ENCODE results near the gene ANKRD52.
"Not testable (repeated sequence)": the region's sequence is repeated elsewhere in the genome, so short reads cannot be mapped to it uniquely, and the experiment has no call there.

The ANKRD52 gene

DNA sequence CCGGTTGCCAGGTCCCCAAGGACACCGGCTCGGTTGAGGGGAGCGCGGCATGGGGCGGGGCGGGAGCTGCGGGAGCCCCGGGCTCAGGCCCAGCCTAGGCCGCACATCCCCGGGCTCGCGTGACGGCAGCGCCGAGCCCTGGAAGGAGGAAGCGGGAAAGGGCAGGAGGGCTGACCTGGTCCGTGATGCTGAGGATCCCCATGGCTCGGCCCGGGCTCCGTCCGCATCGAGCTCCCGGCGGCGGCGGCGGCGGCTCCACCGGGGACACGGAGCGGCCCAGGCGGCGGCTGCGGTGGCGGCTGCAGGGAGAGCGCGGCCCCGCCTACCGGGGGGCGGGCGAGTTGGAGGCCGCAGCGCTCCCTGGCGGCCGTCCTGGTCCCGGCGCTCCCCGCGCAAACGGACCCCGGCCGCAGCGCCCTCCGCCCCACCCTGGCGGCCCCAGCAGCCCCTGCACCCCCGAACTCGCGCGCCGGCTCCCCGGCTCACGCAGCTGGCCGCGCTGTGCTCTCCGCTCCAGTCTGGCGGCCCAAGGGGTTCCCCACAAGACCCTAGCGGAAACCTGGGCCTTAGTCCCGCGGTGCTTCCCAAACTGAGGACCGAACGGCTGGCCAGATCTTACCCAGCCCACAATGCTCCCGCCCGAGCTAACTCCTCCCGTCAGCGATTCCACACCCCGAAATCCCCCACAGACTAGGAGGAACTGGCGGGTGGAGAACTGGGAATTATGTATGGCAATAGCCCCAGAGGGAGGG is at the start of gene ANKRD52:
TSS of gene ANKRD52 (minus strand) at position 317 of the 752 bp plus-strand sequence. CDS start at position 202, 115 bp downstream.
- DNase-seq (ENCODE audit: low spot score) = peak; percentile 92

GRCh38 chr12:56307221-56307965 is 49.2 kb upstream of the ANKRD52 start:
- no peak for DNase-seq (ENCODE audit: low spot score)

- no peak for DNase-seq (ENCODE audit: low spot score)
Measured at GRCh38 chr12:56304872-56305590, 46.8 kb upstream of the ANKRD52 start.

- no peak for DNase-seq (ENCODE audit: low spot score)
Measured at GRCh38 chr12:56304276-56304675, 46.1 kb upstream of the ANKRD52 start.

DNA sequence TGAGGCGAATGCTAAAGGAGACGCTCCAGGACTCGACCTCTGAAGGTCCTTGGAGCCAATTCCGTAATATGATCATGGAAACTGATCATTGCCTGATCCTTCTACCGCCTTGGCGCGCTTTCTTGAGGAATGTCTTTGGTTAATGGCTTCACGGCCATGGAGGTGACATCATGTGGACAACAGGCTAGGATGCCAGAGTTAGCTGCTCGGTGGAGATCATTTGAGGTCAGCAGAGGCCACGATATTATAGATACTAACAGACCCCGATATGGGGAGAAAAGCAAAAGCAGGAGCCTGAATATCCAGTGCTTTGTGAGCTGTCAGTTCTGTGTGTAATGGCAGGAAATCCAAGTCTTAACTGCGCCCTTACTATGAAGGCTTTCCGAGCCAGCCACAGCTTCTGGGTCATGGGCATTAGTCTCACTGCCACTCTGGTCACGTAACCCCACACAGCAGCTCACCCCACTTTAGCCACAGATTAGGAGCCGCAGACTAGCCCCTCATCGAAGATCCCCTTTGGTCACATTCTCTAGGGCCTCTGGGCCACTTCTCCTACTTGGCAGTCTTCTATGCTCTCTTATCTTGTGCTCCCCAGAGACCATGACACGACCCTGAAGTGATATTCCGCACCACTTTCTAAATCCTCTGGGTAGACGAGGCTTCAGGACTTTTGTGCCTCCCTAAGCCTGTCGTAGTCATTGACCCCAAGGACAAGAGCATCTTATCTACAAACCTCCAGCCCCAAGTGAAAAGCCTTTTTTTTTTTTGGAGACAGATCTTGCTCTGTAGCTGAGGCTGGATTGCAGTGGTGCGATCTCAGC is 42.7 kb upstream of the ANKRD52 start:
- no peak for DNase-seq (ENCODE audit: low spot score)

DNA sequence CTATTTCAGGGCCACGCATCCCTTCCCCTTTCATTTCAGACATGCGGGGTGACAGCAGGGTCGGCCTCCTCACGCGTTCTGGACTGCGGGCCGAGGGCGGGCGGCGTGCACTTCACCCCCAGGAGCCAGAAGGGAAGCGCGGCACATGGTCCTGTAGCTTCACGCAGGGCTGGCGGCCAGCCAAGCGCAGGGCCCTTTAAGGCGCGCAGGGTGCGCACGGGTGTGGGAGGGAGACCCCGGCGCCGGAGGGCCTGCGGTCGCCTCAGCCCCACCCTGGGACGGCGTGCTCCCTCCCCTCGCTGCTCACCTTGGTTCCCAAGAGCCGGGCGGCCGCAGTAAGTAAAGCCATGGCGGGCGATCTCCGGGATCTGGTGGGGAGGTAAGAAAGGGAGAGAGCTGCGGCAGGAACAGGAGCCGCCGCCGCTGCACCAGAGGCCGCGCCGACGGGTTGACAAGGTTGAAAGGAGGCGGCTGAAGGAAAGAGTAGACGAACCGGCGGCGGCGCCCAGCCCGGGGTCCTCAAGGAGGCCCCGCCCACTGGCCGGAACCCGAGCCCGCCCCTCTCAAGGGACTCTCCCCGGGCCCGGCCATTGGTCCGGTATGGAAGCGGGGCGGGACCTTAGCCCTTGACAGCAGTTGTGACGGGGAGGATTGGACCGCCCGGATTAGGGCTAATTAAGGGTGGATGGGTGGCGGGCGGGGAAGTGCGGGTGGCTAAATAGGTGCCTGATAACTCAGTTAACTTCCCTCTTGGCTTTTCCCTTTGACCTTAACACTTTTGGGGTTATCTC is 41.9 kb upstream of the ANKRD52 start, which contains the start of gene CS:
TSS of gene CS (minus strand) at position 478 of the 791 bp plus-strand sequence. CDS start at position 349, 129 bp downstream.
- DNase-seq (ENCODE audit: low spot score) = peak; percentile 95

DNA sequence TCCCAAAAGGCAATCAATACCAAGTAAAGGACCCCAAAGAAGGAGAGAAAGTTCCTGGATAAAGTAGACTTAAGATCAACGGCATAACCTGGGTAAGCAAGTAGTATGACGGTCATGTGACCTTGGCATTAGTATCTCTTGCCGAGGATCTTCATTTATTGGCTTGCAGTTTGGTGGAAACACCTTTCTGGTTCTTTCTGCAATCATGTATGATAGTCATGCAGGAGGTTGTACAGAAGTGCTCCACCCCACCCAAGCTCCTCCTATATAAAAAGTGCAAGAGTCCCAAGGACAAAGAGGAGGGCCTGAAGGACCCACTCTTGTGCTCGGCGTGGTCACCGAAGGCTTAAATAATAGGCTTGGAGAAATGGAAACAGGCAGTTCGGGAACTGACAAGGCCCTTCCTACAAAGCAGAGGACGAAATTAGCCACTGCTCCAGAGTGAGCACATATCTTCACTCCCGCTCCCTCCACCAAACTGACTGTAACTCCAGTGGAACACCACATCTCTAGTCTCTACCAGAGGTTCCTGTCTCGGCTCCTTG is 41.2 kb upstream of the ANKRD52 start:
- no peak for DNase-seq (ENCODE audit: low spot score)

DNA sequence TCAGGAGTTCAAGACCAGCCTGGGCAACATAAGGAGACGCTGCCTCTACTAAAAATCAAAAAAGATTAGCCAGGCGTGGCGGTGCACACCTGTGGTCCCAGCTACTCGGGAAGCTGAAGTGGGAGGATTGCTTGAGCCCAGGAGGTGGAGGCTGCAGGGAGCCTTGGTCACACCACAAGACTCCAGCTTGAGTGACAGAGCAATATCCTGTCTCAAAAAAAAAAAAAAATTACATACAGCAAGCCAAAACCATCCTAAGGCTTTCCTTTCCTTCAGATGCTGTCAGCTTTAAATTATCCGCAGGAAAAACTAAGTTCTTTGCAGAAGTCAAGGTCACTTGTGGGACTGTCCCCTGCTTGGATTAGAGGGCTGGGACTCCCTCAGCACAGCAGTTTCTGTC is 40.6 kb upstream of the ANKRD52 start:
- DNase-seq (ENCODE audit: low spot score) = no peak

DNA sequence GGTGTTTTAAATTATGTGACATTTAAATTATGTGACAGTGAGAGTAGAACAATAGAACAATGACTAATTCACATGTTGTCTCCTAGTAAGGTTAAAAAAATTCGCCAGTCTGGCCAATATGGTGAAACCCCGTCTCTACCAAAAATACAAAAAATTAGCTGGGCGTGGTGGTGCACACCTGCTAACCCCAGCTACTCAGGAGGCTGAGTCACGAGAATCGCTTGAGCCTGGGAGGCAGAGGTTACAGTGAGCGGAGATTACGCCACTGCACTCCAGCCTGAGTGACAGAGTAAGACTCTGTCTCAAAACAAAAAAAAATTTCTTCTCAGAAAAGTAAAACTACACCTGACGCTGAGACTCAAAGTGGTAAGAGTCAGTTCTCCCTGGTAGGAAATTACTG is 39.2 kb upstream of the ANKRD52 start:
- no peak for DNase-seq (ENCODE audit: low spot score)

DNA sequence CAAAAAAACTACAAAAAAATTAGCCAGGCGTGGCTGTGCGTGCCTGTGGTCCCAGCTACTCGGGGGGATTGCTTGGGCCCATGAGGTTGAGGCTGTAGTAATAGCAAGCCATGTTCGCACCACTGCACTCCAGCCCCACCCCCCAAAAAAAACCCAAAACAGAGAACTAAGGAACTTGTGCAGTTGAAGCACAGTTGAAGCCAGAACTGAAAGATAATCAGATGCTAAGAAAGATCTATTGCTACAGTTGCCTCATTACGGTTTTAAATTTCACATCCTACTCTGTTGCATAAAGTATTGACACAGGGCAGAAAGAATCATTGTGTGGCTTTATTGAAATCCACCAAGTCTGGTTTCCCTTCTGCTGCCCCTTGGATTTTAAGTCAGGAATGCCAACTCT is 38.1 kb upstream of the ANKRD52 start:
- no peak for DNase-seq (ENCODE audit: low spot score)

GRCh38 chr12:56293795-56294194 is 35.6 kb upstream of the ANKRD52 start:
- DNase-seq (ENCODE audit: low spot score) = no peak

DNA sequence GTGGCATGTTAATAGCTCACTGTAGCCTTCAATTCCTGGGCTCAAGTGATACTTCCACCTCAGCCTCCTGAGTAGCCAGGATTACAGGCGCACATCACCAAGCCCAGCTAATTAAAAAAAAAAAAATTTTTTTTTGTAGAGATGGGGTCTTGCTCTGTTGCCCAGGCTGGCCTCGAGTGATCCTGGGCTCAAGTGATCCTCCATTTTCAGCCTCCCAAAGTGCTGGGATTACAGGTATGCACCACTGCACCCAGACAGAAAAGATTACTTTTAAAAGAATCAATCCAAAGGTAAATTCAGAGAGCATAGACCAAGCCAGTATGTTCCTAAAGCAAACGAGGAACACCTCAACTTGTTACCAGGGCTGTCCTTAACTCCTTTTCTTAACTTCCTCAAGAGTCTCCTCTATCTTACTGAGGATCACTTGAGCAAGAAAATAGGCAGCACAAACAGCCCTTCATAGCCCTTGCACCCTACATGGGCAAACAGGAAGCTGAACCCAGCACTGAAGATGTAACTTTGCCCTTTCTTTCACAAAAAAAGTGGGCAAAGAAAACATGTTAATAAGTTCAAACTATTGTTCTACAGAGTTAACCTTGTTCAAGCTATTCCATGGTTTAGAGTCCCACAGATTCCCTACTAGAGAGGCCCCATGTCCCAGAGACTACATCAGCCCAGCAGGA is 30.7 kb upstream of the ANKRD52 start:
- no peak for DNase-seq (ENCODE audit: low spot score)

GRCh38 chr12:56286044-56286830 is 28.1 kb upstream of the ANKRD52 start:
- DNase-seq (ENCODE audit: low spot score) = no peak

DNA sequence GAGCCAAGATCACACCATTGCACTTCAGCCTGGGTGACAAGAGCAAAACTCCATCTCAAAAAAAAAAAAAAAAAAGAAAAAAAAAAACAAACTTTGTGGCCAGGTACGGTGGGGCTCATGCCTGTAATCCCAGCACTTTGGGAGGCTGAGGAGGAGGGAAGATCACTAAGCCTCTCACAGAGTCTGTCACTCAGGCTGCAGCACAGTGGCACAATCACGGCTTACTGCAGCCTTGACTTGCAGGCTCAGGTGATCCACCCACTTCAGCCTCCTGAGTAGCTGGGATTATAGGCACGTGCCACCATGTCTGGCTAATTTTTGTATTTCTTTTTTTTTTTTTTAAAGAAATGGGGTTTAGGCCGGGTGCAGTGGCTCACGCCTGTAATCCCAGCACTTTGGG is 26.1 kb upstream of the ANKRD52 start:
- DNase-seq (ENCODE audit: low spot score) = not testable (repeated sequence)

DNA sequence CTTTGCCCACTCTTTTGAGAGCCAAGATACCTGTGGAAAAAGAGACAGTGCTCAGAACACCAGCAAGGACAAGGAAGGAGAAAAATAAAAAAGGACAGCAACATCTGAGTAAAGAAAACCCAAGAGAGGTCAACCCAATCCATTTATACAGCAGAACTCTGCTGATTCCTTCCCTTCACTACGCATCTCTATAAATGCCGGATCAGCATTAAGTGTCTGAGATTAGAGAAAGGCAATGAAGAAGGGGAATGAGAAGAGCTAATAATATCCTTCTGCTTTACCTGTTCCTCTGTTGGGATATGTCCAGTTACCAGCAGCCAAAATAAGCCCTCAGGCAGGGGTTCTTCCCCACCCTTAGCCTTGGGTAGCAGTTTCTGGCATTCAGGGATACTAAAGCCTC is 24.4 kb upstream of the ANKRD52 start:
- no peak for DNase-seq (ENCODE audit: low spot score)

- no peak for DNase-seq (ENCODE audit: low spot score)
Measured at GRCh38 chr12:56282030-56282429, 23.8 kb upstream of the ANKRD52 start.

- DNase-seq (ENCODE audit: low spot score) = no peak
Measured at GRCh38 chr12:56280849-56281248, 22.7 kb upstream of the ANKRD52 start.

- DNase-seq (ENCODE audit: low spot score) = no peak
Measured at GRCh38 chr12:56278905-56279304, 20.7 kb upstream of the ANKRD52 start.

GRCh38 chr12:56274299-56274698 is 16.1 kb upstream of the ANKRD52 start:
- no peak for DNase-seq (ENCODE audit: low spot score)

Data from HuH-7 (cell line).